SIG-M5 treated with dmso at 0.1 percent for 504 hours (cell line): ENCODE results near the gene GLIS1.

Experiments used
- DNase-seq: peaks from one replicate; lab custom pipeline; 2025; ENCODE audit not compliant: unreplicated experiment; lab: John Stamatoyannopoulos, UW

GLIS1 gene

GRCh38 chr1:53736290-53736689 lies 2.7 kb downstream of the GLIS1 start:
- DNase-seq = no peak

- DNase-seq = no peak
These were observed 3.3 kb downstream of the GLIS1 start for GRCh38 chr1:53735681-53736080.

GRCh38 chr1:53735261-53735660 lies 3.7 kb downstream of the GLIS1 start:
- DNase-seq = no peak

GRCh38 chr1:53734650-53735211 lies 4.2 kb downstream of the GLIS1 start:
- no peak for DNase-seq

GRCh38 chr1:53733975-53734649 lies 4.9 kb downstream of the GLIS1 start:
- no peak for DNase-seq

GRCh38 chr1:53733447-53733931 lies 5.5 kb downstream of the GLIS1 start:
- no peak for DNase-seq

GRCh38 chr1:53732912-53733317 lies 6.0 kb downstream of the GLIS1 start:
- DNase-seq = no peak

- DNase-seq = no peak
These were observed 6.6 kb downstream of the GLIS1 start for GRCh38 chr1:53732409-53732808.

- DNase-seq = no peak
These were observed 7.1 kb downstream of the GLIS1 start for GRCh38 chr1:53731779-53732305.

GRCh38 chr1:53731043-53731600 lies 7.8 kb downstream of the GLIS1 start:
- DNase-seq = no peak

- DNase-seq = no peak
These were observed 8.6 kb downstream of the GLIS1 start for GRCh38 chr1:53730224-53730865.

GRCh38 chr1:53729456-53730223 lies 9.3 kb downstream of the GLIS1 start:
- no peak for DNase-seq

GRCh38 chr1:53728702-53729455 lies 10.1 kb downstream of the GLIS1 start:
- no peak for DNase-seq

GRCh38 chr1:53728196-53728595 lies 10.8 kb downstream of the GLIS1 start:
- DNase-seq = no peak

GRCh38 chr1:53727461-53728092 lies 11.4 kb downstream of the GLIS1 start:
- no peak for DNase-seq

GRCh38 chr1:53726009-53726600 lies 12.9 kb downstream of the GLIS1 start:
- no peak for DNase-seq

- DNase-seq = no peak
These were observed 13.7 kb downstream of the GLIS1 start for GRCh38 chr1:53725238-53725689.

- no peak for DNase-seq
These were observed 16.9 kb downstream of the GLIS1 start for GRCh38 chr1:53722025-53722424.

- no peak for DNase-seq
These were observed 17.9 kb downstream of the GLIS1 start for GRCh38 chr1:53721088-53721487.
